ENCODE results near the gene CTNNA2.

GRCh38 chr2:80026040-80026729 lies 513.3 kb downstream of the CTNNA2 start:
- TF ChIP-seq CTCF (IDR thresholded peaks at IDR 0.05) (no peak), ZFX (IDR thresholded peaks at IDR 0.05; ENCODE audit: borderline replicate concordance) (no peak)

Data from 22Rv1 (cell line).